HG02678 (cell line): Measurements from ENCODE around the gene GSTO2.

Experiments
- ATAC-seq: cut with Tn5 transposase; IDR thresholded peaks from one replicate; pipeline ENCODE4 v1.9.1; 2021; ENCODE audit warnings: mild to moderate bottlenecking, moderate library complexity; ENCODE audit not compliant: unreplicated experiment

The GSTO2 gene

DNA sequence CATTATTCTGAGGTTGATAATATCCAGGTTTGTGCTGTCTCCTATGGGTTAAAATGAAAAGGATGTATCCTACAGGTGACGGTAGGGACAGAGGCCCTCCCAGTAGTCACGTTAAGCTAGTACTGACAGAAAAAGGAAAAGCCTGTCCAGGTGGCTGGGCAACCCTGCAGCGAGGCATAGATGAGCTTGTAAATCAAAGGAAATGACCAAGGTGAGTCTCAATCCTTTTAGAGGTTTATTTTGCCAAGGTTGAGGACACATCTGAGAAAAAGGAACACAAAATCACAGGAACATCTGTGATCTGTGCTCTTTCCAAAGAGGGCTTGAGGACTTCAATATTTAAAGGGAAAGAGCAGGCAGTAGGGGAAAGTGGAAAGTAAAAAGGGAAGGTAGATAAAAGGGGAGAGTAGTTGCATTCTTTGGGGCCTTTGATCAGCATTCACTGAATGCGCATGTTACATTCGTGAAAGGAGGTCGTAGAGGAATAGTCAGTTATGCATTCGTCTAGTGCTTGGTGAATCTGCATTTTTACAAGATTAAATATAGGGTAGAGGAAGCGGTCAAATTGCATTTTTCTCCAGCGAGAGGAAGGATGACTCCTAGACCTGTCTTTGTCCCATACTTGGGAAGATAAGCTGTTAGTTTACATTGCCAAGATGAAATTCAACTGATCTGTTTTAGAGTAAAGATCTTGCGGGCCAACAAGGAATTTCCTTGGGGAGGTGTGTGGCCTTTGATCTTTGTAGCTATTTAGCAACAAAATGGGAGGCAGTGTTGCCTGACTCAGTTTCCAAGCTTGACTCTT, 15.2 kb upstream of the GSTO2 start:
- ATAC-seq, result no peak

- peak; percentile 78 for ATAC-seq
Measured at GRCh38 chr10:104254493-104255310, 14.3 kb upstream of the GSTO2 start, which contains the start of gene GSTO1. Gene GSTO1 (plus strand): TSS chr10:104254892. CDS start chr10:104254929, 37 bp downstream.

DNA sequence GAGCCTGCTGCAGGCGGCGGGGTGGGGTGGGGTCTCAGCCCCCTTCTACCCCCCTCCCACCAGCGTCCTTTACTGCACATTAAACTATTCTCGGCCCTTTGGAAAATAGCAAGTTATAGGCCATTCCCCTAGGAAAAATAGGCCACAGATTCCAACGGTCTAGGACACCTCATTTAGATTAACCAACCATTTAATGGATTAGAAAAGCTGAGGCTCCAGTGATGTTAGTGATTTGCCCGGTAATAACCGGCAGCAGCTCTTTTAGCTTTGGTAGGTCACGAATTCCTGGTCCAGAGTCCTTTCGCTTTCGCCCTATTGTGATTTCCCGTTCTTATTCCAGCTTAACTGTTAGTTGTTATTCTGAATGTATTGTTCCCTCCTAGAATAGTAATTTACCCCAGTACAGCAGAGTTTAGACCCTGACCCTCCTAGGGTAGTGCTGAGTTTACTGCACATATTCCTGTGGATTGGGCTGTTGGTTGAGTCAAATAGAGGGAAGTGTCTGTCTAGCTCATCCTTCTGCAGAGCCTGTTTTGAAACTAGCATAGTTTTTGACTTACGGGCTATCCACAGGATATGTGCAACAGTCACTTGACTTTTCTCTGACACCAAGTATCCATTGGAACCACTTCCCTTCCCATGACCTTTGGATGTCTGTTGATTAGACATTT, 13.5 kb upstream of the GSTO2 start:
- ATAC-seq, result peak; percentile 36

DNA sequence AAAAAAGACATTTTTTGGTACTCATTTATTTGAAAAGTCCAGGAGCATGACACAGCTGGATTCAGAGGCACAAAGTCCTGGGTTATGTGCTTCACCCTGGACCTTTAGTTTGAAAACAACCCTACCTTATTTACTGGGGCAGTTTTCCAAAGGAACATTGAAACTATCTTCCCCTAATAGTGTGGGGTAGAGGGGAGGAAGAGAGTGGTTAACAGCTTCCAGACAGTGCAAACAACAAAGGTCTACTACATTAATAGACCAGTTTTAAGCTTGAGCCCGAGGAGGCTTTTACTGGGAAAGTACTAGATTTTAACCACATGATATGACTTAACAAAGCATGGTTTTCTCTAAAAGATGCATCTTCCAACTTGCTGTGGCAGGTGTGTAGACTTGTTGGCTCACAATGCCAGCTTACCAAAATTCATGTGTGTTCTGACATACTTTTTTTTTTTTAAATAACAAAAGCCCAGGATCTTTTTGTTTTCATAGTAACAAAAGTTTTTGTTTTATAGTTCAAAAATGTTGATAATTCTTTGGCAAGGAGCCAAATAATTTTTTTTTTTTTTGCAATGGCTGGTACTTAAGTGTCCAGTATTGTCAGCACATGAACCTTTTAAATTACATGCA, 12.5 kb upstream of the GSTO2 start:
- ATAC-seq, result no peak

DNA sequence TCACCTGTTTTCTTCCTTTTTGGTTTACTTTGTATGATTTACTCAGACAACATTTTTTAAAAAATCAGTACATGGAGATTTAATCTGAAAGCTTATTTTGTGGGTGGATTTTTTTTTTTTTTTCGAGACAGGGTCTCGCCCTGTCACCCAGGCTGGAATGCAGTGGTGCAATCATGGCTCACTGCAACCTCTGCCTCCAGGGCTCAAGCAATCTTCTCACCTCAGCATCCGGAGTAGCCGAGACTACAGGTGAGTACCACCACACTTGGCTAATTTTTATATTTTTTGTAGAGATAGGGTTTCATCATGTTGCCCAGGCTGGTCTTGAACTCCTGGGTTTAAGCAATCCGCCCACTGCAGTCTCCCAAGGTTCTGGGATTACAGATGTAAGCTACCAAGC, 11.7 kb upstream of the GSTO2 start:
- ATAC-seq, result no peak

GRCh38 chr10:104258209-104258608, 10.8 kb upstream of the GSTO2 start:
- no peak for ATAC-seq

- no peak for ATAC-seq
Measured at GRCh38 chr10:104259456-104259855, 9.5 kb upstream of the GSTO2 start.

- ATAC-seq, result no peak
Measured at GRCh38 chr10:104259999-104260774, 8.8 kb upstream of the GSTO2 start.

- ATAC-seq, result no peak
Measured at GRCh38 chr10:104260775-104261115, 8.2 kb upstream of the GSTO2 start.

- no peak for ATAC-seq
Measured at GRCh38 chr10:104262055-104262454, 6.9 kb upstream of the GSTO2 start.

DNA sequence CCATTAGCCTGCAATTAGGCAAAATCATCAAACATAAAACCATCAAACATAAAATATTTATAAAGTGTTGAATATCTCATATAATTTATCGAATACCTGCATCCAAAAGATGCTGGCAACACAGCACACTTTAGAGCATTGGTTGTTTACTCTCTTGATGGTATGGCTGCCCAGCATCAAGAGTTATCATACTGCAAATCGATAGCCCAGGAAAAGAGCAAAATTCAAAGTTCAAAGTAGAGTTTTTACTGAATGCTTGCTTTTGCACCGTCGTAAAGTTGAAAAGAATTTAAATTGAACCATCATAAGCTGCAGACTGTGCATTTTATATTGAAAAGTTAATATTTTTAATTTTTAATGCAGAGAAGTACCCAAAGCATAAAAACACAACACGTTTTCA, 4.2 kb upstream of the GSTO2 start:
- ATAC-seq, result no peak

DNA sequence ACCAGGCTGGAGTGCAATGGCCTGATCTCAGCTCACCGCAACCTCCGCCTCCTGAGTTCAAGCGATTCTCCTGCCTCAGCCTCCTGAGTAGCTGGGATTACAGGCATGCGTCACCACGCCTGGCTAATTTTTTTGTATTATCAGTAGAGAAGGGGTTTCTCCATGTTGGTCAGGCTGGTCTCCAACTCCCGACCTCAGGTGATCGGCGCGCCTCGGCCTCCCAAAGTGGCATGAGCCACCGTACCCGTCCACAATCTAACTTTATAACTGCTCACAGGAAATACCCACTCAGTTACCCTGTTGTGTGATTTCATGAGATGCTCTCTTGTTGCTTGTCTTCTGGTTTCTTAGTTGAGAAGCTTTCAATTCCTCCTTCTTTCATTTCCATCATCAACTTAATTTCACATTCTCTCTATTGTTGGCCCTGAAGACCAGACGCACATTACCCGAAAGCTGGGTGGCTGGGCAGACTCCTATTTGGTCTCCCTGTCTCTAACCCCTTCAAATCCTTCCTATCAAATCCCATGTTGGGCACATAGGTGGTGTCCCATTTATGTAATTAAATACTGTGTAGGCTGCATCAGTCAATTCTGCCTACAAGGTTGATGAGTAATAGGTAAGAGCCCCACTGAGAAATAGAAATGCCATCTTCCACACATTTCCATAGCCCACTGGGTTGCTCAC, 1.1 kb upstream of the GSTO2 start:
- ATAC-seq, result no peak

- ATAC-seq, result no peak
Measured at GRCh38 chr10:104268405-104268712, 625 bp upstream of the GSTO2 start.

DNA sequence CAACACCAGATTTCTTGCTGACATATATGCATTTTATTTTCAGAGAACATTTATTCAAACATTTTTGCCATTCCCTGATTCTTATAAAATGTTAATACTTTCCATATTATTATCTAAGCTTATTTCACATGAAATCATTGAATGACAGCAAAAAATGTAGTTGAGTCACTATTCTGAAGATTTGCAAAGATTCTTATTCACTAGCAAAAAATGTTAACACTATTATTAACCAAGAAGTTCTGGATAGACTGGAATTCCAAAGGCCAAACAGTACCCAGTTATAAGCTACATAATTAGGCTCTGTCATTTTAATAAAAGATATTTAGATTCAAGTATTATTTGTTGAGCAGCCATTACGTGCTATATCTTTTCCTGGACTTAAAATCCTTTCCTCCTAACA, 4.3 kb downstream of the GSTO2 start:
- no peak for ATAC-seq

- no peak for ATAC-seq
Measured at GRCh38 chr10:104273899-104274575, 5.1 kb downstream of the GSTO2 start.

DNA sequence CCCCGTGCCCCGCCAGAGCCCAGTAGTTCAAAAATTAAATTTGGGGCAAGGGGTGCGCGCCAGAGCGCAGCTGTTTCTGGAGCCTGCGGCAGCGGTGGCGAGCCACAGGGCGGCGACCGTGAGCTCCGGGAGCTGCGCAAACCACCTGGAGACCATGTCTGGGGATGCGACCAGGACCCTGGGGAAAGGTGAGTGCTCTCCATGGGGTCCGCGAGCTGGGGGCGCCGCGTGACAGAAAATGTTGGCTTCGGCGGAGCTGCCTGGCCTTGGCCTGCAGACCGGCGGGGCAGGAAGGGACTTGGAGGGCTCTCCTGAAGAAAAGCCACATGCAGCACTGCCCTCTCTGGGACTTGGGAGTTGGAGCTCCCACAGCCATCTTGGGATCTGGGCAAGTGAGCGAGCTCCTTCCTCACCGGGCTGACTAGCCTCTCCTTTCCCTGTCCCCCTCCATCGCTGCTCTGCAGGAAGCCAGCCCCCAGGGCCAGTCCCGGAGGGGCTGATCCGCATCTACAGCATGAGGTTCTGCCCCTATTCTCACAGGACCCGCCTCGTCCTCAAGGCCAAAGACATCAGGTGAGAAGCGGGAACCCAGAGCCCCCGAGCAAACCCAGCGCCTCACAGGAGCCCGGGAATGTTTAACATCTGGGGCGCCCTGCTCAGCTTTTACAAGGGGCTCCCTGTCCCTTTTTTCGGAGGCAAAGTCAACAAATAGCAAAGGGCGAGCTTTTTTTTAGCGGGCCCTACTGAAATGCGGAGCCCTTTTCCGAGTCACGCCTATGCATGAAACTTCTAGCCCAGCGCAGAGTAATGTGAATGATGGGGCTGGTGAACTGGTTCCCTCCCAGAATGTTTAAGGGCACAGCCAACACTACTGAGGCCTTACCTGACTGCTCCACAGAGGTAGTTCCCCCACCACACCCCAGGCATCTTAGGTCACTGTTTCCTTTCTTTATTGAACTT, 6.1 kb downstream of the GSTO2 start:
- peak; percentile 77 for ATAC-seq

GRCh38 chr10:104276192-104276591, 7.2 kb downstream of the GSTO2 start:
- ATAC-seq, result no peak

GRCh38 chr10:104277785-104278184, 8.8 kb downstream of the GSTO2 start:
- ATAC-seq, result no peak
